Measurements from ENCODE around the gene RLF. TPM values are rescaled to one million over a fixed set of nuclear protein-coding genes. Genes with fewer than 3 reads are reported as not detected.
"Not testable (repeated sequence)": the region's sequence is repeated elsewhere in the genome, so short reads cannot be mapped to it uniquely, and the experiment has no call there.

The RLF gene
- total RNA-seq, 1 experiment from 2014 or later = 15.5 TPM

DNA sequence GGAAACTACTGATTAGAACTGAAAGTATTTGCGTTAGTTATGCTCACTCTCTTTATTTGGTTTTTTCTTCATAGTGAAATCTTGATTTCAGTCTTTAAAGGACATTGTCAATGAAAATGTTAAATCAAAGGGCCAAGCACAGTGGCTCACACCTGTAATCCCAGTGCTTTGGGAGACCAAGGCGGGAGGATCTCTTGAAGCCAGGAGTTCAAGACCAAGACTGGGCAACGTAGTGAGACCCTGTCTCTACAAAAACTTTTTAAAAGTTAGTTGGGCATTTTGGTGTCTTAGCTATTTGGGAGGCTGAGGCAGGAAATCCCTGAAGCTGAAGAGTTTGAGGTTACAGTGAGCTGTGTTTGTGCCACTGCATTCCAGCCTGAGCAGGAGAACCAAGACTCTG lies 13.6 kb downstream of the RLF start:
- POLR2A ChIA-PET (ENCODE audit: unreplicated experiment) = interaction anchor here (0.6 kb wide), 1 partner anchor 66 kb away, joined by 3 read pairs; no protein-coding TSS in a partner anchor
- CTCF ChIA-PET = no interaction called here

GRCh38 chr1:40176989-40177388 lies 15.8 kb downstream of the RLF start:
- H3K36me3 ChIP-seq (ENCODE audit: low read depth); H3K27me3 ChIP-seq (ENCODE audit: insufficient read depth, low read depth); BruUV-seq (replicated peaks); intact Hi-C loops (cut with micrococcal nuclease; ENCODE audit: unreplicated experiment); H3K9me3 ChIP-seq (ENCODE audit: insufficient read depth, low read depth); H3K4me3 ChIP-seq; H2AFZ ChIP-seq; H3K27ac ChIP-seq; H3K9me2 ChIP-seq (ENCODE audit: insufficient read depth); H3K4me1 ChIP-seq (replicated peaks; ENCODE audit: insufficient read depth); H3K4me2 ChIP-seq; CTCF ChIA-PET; DNase-seq: not testable (repeated sequence)
- POLR2A ChIA-PET (ENCODE audit: unreplicated experiment) = interaction anchor here (0.6 kb wide), 1 partner anchor 10 kb away, joined by 5 read pairs; no protein-coding TSS in a partner anchor
- H3F3A ChIP-seq (ENCODE audit: insufficient read depth, low read depth) = peaks cover 37% of the 10 kb centered on the region; the same call in 1 of the 2 replicates
- peaks cover 98% of the 10 kb centered on the region for H3K79me2 ChIP-seq (ENCODE audit: low read depth)
- peaks cover 77% of the 10 kb centered on the region for H4K20me1 ChIP-seq (ENCODE audit: insufficient read depth)

More for the DNA sequence above, 13.6 kb downstream of the RLF start:
- intact Hi-C loops (cut with micrococcal nuclease; ENCODE audit: unreplicated experiment) = no loop called here
- no peak overlapping the region for H3K27ac ChIP-seq
- peaks cover 79% of the 10 kb centered on the region for H4K20me1 ChIP-seq (ENCODE audit: insufficient read depth)
- no peaks in the 10 kb centered on the region for H3K4me1 ChIP-seq (replicated peaks; ENCODE audit: insufficient read depth)
- no peak overlapping the region for H2AFZ ChIP-seq
- no peaks in the 10 kb centered on the region for H3K27me3 ChIP-seq (ENCODE audit: insufficient read depth, low read depth)
- no TSS peak for BruUV-seq (replicated peaks)
- H3K79me2 ChIP-seq (ENCODE audit: low read depth) = peaks cover 98% of the 10 kb centered on the region
- no peak overlapping the region for H3K4me3 ChIP-seq
- no peak overlapping the region for H3K4me2 ChIP-seq
- DNase-seq = no peak
- peaks cover 3% of the 10 kb centered on the region; the same call in 1 of the 2 replicates for H3K36me3 ChIP-seq (ENCODE audit: low read depth)
- no peaks in the 10 kb centered on the region for H3K9me3 ChIP-seq (ENCODE audit: insufficient read depth, low read depth)
- TF ChIP-seq CTCF (conservative IDR thresholded peaks at IDR 0.05) (no peak), EZH2 (IDR thresholded peaks at IDR 0.05; ENCODE audit: low read depth) (no peak)
- H3K9me2 ChIP-seq (ENCODE audit: insufficient read depth) = no peaks in the 10 kb centered on the region
- H3F3A ChIP-seq (ENCODE audit: insufficient read depth, low read depth) = peaks cover 44% of the 10 kb centered on the region; the same call in 1 of the 2 replicates

DNA sequence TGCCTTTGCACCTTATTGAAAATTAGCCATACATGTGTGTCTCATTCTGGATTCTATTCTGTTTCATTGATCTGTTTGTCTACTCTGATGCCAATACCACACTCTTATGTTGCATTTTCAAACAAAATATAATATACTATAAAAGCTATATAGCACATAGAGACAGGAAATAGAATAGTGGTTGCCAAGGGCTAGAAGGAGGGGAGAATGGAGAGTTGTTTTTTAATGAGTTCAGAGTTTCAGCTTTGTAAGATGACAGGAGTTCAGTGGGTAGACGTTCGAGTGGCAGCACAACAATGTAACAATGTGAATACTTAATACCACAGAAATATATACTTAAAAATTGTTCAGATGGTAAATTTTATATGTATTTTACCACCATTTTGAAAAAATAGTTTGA lies 17.0 kb downstream of the RLF start:
- Histone ChIP-seq H3K27me3 (ENCODE audit: insufficient read depth, low read depth) (no peaks in the 10 kb centered on the region), H3K9me3 (ENCODE audit: insufficient read depth, low read depth) (no peaks in the 10 kb centered on the region), H4K20me1 (ENCODE audit: insufficient read depth) (peaks cover 77% of the 10 kb centered on the region), H3K4me1 (replicated peaks; ENCODE audit: insufficient read depth) (no peaks in the 10 kb centered on the region), H3K4me2 (no peak overlapping the region), H3K27ac (no peak overlapping the region), H3K4me3 (no peak overlapping the region), H3F3A (ENCODE audit: insufficient read depth, low read depth) (peaks cover 37% of the 10 kb centered on the region; the same call in 1 of the 2 replicates), H3K36me3 (ENCODE audit: low read depth) (peaks cover 4% of the 10 kb centered on the region; the same call in 1 of the 2 replicates), H3K9me2 (ENCODE audit: insufficient read depth) (no peaks in the 10 kb centered on the region), H2AFZ (no peak overlapping the region), H3K79me2 (ENCODE audit: low read depth) (peaks cover 98% of the 10 kb centered on the region)
- BruUV-seq (replicated peaks) = no TSS peak
- TF ChIP-seq EZH2 (IDR thresholded peaks at IDR 0.05; ENCODE audit: low read depth) = no peak
- TF ChIP-seq CTCF (conservative IDR thresholded peaks at IDR 0.05) = no peak
- POLR2A ChIA-PET (ENCODE audit: unreplicated experiment) = interaction anchor here (0.6 kb wide), 1 partner anchor 254 kb away, joined by 3 read pairs; no protein-coding TSS in a partner anchor
- intact Hi-C loops (cut with micrococcal nuclease; ENCODE audit: unreplicated experiment) = no loop called here
- CTCF ChIA-PET = interaction anchor here (0.6 kb wide), 1 partner anchor 14 kb away, joined by 4 read pairs; no protein-coding TSS in a partner anchor
- no peak for DNase-seq

All from PC-9 (cell line).